HEK293T (cell line): ENCODE data around the gene PANK4.

Experiments
- BHLHE40 ChIP-seq: fragments of 450-650 bp; IDR thresholded peaks from 2 replicates; pipeline ENCODE4 v1.6.1; 2016; ENCODE audit warnings: mild to moderate bottlenecking, moderate library complexity, borderline replicate concordance
- FOXM1 ChIP-seq: fragments of 450-650 bp; IDR thresholded peaks from 2 replicates; pipeline ENCODE4 v1.6.1; 2017; ENCODE audit warnings: mild to moderate bottlenecking, borderline replicate concordance
- PKNOX1 ChIP-seq: fragments of 450-650 bp; IDR thresholded peaks from 2 replicates; pipeline ENCODE4 v1.6.1; 2016
- ZNF384 ChIP-seq: fragments of 450-650 bp; IDR thresholded peaks from 2 replicates; pipeline ENCODE4 v1.6.1; 2016

GRCh38 chr1:2460203-2460602, 66.2 kb downstream of the PANK4 start:
- TF ChIP-seq ZNF384, result no peak
- TF ChIP-seq PKNOX1, result no peak
- no peak for TF ChIP-seq BHLHE40
- no peak for TF ChIP-seq FOXM1
